ENCODE measurements around the gene HARBI1.

DNA sequence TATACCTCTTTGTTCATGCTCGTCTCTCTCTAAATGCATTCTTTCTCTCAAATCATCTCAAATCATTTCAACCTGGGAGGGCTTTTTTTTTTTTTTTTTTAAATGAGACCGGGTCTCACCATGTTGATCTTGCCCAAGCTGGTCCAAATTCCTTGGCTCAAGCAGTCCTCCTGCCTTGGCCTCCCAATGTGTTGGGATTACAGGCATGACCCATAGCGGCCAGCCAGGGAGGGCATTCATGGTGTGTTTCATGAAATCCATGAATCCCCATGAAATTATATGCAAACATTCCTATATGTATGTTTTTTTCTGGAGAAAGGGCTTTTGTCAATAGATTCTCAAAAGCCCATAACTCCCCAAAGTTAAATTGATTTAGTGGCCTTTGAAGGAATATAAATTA, 26.5 kb upstream of the HARBI1 start:
- TF ChIP-seq, protein P1, sequence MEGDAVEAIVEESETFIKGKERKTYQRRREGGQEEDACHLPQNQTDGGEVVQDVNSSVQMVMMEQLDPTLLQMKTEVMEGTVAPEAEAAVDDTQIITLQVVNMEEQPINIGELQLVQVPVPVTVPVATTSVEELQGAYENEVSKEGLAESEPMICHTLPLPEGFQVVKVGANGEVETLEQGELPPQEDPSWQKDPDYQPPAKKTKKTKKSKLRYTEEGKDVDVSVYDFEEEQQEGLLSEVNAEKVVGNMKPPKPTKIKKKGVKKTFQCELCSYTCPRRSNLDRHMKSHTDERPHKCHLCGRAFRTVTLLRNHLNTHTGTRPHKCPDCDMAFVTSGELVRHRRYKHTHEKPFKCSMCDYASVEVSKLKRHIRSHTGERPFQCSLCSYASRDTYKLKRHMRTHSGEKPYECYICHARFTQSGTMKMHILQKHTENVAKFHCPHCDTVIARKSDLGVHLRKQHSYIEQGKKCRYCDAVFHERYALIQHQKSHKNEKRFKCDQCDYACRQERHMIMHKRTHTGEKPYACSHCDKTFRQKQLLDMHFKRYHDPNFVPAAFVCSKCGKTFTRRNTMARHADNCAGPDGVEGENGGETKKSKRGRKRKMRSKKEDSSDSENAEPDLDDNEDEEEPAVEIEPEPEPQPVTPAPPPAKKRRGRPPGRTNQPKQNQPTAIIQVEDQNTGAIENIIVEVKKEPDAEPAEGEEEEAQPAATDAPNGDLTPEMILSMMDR (IDR thresholded peaks at IDR 0.05; ENCODE audit: poor library complexity) = no peak
- TF ChIP-seq EZH2 (IDR thresholded peaks at IDR 0.05; ENCODE audit: borderline replicate concordance) = no peak
